ENCODE results near the gene PRKCZ.

The PRKCZ gene

DNA sequence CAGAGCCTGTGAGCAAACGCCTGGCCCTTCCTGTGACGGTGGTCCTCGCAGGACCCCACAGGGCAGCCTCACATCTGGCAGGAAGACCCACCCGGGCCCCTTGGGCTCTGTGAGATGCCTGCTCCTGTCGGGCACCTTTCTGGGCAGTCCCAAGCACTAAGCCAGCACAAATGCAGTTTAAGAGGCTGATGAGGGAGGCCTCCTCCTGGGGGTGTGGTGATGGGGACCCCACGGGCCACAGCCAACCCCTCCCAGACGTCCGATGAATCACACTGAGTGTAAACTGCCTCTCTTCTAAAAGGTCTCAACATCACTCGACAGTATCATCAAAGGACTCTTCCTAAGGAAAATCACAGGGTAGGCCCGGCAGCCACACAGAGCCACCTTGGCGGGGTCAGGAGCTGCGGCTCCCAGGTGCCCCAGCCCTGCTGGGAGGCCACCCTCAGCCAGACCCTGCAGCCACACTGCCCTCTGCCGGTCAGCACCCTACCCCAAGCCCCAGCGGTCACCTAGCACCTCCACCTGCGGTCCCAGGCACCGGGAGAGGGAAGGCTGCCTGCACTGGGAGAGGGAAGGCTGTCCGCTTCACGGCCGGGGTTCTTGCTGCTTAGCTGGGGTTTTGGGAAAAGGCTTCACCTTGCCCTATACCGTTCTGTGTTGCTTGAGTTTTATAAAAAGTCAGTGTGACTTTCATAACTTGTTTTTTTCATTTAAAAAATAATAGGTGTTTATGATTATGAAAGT is 3.9 kb upstream of the PRKCZ start:
- DNase-seq (ENCODE audit: low read depth): no peak

DNA sequence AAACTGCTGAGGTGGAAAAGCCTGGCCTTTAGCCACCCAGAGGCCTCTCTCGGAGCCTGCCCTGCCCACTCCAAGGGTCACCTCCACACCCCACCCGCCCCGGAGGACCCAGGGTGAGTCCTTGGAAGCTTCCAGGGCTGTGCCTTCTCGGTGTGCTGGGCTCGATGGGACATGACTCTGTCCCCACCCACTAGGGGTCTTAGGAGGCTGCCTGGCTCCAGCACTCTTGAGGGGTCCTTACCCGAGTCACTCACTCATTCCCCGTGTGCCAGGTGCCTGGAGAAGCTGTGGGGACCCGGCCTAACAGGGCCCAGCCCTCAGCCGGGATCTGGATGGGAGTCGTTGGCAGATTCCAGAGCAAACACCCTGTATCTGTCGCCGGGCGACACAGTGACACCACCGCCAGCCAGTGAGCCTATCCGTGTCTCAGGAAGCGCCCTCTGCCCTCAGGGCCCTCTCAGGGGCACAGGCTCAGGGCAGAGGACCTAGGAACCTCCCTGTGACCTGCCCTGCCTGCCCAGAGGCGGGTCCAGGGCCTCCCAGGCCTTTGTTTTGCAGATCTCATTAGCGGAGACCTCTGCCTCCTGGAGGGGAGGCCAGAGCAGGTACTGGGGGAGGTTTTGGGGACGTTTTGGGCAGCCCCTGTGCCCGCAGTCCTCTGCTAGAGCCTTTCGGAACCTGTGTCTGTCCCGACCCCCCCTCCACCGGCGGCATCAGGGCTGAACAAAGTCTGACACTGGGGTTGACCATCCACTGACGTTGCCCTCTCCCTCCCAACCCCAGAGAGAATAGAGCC is 3.1 kb upstream of the PRKCZ start:
- DNase-seq (ENCODE audit: low read depth): no peak

DNA sequence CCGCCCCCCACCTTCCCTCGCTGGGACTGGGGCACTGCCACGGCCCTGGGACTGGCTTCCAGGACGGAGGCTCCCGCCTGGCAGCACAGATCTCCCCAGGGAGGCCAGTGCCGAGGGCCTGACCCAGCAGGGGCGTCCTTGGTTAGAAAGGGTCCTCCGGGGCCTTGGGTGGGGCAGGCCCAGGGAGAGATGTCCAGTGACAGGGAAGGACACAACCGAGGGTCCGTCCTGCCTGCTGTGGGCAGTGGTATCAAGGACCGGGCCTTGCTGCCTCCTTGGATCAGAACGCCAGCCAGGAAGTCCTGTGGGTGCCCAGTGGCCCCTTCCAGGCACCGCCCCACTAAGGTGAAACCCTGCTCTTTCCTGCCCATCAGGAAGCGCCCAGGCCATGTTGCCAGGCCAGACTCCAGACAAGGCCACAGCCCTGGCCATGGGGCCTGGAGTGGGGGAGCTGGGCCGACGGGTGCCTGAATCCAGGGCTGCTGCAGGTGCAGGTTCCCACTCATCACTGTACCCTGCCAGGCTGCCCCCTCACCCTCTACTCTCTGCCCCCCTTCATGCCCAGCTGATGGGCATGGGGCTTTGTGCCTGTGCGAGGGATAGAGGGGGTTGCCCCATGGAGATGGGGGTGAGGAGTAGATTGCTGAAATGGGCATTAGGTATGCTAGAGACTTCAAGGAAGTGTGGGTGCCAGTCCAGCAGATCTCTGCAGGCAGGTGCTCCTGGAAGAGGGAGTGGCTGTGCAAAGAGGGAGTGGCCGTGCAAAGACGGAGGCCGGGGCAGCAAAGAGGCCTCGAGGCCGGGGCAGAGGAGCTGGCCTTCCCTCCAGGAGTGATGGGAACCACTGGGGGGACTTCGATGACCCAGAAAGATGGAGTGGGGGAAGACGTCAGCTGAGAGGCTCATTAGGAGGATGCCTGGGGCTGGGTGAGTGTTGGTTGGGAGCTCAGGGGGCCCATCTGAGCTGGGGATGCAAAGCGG is 2.2 kb upstream of the PRKCZ start:
- no peak for DNase-seq (ENCODE audit: low read depth)

DNA sequence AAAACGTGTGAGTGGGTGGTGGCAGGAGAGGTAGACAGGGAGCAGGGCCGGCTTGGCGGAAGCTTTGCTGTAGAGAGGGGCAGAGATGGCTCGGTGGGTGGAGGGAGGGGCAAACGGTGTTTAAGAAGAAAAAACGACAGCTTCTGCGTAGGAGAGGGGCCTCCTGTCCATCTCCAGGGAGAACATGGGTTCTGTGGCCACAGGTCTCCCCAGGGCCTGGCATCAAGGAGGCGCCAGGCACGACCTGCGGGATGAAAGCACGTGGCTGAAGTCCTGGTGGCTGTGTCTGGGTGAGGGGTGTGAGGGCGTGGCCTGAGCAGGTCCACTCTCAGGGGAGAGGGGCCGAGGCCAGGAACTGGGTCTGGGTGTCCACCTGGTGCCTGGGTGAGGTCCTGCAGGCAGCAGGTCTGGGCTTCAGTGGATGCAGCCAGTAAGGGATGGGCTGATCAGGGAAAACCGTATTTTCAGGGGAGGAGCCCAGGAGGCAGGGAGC is 940 bp upstream of the PRKCZ start:
- no peak for DNase-seq (ENCODE audit: low read depth)

DNA sequence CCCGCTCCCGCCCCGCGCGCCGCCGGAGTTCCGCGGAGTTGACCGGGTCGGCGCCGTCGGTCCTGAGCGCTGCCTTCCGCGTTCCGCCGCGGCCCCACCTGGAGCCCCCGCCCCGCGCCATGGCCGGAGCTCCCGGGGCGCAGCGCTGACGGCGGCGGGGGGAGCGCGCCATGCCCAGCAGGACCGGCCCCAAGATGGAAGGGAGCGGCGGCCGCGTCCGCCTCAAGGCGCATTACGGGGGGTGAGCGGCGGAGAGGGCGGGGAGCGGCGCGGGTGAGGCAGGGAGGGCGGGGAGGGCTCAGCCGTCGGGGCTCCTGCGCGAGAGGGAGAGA is 216 bp downstream of the PRKCZ start:
- DNase-seq (ENCODE audit: low read depth): no peak

DNA sequence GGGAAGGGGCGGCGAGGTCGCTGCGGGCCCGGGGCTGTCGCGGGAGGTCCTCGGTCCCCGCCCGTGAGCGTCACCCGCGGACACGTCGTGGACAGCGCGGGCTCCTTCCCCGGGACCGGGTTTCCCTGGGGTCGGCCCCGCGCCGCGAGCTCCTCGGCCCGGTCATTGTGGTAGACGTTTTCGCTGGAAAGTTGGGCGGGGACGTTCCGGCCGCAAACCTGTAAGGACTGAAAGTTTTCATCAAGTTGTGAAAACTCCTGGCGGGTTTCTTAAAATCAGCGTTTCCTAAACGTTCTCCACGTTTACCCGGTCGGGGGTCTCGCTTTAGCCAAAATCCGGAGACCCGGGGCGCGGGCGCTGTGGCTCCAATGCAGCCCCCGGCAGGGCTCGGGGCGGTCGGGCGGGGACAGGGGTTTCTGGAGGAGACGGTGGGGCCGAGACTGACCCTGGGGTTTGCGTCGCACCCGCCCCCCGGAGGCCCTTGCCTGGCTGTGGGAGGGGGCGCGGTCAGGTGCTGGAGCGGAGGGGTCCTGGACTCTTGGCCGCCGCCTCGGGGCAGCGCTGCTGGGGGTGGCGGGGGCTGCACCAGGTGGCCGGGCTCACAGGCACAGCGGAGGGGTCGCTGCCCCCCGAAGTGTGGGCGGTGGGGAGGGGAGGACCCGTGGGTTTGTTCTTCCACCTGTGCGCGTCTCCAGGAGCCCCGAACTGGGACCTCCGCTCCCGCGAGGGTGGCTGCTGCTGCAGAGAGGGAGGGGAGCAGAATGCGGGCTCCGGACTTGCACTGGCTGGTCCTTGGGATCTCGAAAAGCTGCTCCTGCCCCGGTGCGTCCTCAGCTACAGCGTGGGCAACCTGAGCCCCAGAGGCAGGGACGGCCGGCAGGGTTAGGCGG is 827 bp downstream of the PRKCZ start:
- no peak for DNase-seq (ENCODE audit: low read depth)

DNA sequence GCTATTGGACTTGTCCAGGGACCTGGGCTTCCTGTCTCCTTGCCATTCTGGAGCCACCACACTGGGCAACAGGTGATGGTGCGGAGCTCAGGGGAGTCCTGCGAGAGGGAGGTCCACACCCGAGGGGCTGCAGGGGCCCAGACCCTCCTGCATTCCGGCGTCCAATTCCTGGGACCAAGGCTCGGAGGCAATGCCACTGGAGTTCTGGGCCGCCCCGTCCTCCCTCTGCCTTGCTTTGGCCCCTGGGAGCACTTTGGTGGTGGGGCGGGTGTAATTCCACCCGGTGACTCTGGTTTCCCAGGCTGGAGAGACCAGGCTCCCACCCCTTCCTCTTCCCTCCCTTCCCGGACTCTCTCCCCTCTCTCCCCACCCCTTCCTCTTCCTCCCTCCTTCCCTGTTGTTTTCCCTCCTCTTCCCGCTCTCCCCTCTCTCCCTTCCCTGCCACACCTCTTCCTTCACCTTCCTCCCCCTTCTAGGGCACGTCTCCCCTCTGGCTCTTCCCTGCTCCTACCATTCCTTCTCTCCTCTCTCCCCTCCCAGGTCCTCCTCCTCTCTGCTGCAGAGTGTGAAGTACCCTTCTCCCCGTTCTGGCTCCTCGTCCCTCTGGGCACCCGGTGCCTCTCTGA is 2.0 kb downstream of the PRKCZ start:
- no peak for DNase-seq (ENCODE audit: low read depth)

DNA sequence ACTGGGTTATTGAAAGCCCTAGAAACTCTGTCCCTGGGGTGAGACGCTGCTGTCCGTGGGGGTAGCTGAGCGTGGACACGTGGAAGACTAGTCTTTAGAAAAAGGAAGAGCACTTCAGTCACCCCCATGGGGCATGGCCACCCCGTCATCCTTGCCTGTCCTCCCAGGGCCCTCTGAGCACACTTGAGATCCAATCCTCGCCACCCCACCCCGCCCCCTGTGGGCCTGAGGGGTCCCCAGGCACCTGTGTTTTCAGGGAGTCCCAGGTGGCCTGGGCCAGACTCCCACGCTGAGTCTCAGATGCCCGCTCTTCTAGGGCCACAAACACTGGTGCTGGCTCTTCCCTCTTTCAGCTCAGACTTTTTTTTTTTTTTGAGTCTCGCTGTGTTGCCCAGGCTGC is 2.5 kb downstream of the PRKCZ start:
- DNase-seq (ENCODE audit: low read depth): no peak

DNA sequence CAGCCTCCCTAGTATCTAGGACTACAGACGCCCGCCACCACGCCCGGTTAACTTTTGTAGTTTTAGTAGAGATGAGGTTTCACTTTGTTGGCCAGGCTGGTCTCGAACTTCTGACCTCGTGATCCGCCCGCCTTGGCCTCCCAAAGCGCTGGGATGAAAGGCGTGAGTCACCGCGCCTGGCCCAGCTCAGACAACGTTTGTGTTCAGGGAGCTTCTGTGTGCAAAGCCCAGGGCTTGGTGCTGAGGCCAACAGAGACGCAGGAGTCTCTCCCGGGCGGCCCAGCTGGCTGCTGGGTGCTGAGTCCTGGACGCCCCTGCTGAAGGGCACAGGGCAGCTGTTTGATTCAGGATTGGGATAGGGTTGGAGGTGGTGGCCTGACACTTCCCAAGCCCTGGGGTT is 3.0 kb downstream of the PRKCZ start:
- no peak for DNase-seq (ENCODE audit: low read depth)

DNA sequence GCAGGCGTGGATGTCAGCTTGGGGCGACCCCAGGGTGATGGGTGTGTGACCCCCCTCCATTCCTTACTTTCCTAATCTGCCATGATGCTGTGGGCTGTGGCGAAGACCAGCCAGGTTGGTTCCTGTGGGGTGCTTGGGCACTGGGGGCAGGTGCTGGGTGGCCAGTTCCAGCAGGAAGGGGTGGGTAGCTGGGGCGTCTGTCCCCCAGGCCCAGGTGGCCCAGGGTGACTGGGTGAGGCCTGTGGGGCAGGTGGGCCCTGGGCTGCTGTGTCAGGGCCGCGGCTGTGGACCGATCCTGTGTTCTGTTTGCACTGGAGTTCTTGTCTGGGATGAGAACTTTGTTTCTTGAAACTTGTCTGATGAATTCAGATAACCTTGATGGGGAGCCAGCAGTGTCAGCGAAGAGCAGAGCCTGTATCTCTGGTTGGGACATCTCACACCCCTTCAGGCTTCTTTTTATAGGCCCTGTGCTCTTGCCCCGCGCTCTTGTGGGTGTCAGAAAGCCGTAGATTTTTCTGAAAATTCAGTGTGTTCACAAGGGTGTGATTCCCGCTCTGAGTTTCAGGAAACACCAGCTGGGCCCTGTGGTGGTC is 3.7 kb downstream of the PRKCZ start:
- no peak for DNase-seq (ENCODE audit: low read depth)

DNA sequence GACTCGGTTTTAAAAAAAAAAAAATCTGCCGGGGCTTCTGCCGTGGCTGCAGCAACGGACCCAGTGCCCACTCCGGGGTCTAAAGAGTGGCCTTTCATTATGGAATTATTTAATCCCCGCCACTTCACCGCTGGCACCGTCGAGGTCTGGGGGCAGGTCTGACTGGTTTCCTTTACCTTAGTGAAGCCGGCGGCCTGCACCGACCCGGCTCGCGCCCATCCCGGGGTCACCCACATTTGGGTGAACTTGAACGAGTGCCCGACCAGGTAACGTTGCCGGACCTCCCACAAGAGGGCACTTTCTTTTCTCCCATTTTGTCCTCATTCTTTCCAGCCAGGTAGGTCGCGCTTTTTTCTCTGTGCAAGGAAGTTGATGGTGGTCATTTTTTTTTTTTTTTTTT is 4.3 kb downstream of the PRKCZ start:
- no peak for DNase-seq (ENCODE audit: low read depth)

DNA sequence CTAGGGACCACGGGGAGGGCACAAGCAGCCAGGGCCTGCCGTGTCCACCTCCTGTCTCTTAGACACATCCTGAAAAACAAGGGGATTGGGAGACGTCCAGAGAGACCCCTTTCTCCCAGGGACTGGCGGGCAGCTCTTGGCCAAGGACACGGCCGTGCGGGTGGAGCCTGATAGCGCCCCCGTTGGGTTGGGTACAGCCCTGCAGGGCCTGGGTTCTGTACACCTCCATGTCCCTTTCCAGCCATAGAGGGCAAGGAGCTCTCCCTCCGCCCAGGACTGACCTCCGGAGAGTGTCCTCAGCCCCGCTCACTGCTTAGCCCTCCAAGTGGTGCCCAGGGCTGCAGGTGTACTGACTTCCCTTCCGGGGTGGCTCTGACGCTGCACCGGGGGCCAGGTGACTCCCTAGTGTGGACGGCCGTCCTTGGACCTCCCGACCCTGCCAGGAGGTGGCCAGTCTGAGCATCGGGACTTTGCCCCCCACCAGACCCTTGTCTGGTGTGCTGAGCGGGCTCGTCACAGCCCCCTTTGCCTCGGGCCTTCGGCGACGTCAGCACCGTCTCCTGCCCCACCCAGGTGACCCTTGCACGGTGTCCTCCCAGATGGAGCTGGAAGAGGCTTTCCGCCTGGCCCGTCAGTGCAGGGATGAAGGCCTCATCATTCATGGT is 5.8 kb downstream of the PRKCZ start:
- no peak for DNase-seq (ENCODE audit: low read depth)

DNA sequence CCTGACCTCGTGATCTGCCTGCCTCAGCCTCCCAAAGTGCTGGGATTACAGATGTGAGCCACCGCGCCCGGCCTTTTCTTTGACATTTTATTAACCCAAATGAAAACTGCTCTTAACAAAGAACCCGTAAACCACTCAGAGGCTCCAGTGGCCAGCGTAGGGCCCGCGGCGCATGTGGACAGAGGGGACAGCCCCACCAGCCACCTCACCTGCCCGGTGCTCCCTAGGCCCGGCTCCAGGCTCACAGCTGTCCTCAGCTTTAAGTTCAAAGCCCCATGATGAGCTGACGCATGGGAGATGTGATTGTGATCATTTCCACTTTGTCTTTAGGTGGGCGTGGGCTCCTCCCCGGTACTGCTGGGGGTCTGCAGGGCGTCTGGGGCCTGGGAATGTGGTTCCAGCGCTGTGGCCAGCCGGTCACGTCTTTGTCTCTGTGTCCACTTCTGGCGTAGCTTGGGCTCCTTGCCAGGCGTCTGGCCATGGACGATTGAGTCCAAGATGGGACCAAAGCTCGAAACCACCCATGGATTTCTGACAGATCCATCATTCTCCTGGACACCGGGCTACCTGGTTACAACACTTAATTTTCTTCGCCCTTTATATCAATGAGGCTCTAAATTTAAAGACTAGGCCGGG is 6.9 kb downstream of the PRKCZ start:
- DNase-seq (ENCODE audit: low read depth): no peak

DNA sequence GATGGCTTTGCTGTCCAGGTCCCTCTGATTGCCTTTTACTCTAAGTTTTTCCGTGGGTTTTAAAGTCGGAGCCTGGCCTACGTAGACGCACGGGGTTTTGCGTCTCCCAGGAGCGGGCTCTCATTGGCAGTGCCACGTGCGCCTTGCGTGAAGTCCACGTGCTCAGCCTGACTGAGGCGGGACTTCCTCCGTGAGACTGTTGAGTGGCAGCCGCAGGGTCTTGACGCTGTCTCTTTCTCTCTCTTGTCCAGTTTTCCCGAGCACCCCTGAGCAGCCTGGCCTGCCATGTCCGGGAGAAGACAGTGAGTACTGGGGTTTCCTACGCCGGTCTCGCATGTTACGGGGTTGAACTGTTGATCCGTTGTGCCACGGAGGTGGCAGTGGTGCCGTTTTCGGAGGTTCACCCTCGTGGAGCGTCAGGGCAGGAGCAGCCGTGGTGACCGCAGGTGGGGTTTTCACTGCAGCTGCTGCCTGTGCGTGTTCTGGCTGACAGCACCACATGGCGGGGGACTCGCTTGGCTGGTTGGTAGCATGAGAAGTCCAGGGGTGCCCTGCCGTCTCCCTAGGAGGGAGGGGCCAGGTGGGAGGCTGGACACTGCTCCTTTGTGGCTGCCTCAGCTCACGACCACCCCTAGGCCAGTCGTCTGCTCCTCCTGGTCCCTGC is 9.2 kb downstream of the PRKCZ start:
- no peak for DNase-seq (ENCODE audit: low read depth)

DNA sequence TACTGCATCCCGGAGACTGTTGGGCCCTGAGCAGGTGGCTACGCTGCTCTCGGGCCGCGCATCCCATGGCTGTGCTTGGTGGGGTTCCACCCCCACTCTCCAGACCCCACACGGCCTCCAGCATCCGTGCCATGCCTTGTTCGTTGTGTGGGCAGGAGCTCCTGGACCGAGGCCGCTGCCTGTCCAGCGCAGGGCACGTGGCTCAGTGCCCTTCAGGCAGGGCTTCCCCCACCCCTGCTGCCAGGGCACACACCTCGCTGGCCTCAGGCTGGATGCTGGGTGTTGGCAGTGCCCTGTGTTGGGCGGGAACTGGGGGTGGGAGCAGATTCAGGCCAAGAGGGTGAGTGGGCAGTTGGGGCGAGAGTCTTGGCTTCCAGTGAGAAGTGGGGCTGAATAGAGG is 9.9 kb downstream of the PRKCZ start:
- DNase-seq (ENCODE audit: low read depth): no peak

DNA sequence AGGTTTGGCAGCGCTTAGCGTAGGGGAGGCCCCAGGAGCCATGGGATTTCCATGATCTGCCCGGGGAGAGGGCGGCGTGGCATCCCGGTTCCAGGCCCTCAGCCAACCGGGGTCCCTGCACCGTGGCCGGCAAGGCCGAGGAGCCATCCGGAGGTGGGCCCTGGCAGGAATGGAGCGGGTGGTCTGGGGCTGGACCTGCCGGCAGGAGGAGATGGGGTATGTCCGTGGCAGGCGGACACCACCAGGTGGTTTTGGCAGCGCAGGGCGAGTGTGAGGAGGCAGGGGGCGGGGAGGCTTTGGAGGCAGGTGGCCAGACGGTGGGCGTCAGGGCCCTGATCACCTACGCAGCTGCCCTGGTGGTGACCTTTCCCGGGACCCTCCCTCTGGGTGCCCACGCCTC is 10.3 kb downstream of the PRKCZ start:
- DNase-seq (ENCODE audit: low read depth): no peak

DNA sequence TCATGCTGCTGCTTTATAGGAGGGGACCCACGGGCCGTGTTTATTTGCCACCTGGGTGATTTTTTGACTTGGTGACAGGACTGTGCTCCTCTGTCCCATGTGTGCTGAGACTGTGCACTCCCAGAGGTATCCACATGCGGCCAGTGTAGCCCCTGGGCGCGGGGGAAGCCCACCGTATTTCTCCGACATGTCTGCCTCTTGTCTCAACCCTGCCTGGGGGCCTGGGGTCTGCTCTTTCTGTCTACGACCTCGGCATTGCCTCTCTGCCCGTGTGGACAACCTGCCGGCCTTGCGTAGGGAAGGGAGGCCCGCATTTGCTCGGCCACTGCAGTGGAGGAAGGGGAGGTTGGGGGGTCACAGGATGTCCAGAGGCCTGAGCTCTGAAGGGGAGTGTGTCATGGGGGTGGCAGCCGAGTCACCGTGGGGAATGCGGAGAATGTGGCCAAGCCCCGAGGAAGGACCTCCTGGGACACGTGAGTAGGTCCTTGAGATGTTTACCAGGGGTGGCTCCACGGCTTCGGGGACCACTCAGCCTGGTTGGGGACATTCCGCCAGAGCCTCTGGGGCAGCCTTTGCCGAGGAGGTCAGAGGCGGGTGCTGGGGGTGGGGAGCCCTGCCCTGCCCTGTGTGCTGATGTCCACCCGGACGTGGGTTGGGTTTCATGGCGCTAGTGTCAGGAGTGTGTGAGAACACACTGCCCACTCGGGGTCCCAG is 11.0 kb downstream of the PRKCZ start:
- DNase-seq (ENCODE audit: low read depth): no peak

DNA sequence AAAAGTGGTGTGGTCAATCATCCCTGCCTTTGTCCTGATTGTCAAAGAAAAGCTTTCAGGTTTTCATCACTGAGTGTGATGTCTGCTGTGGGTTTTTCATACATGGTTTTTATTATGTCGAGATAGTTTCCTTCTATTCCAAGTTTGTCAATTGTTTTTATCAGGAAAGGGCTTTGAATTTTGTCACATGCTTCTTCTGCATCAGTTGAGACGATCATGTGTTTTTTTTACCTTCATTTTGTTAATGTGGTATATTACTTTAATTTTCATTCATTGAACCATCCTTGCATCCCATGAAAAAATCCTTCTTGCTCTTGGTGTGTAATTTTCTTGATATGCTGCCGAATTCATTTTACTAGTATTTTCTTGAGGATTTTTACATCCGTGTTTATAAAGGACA is 15.5 kb downstream of the PRKCZ start:
- no peak for DNase-seq (ENCODE audit: low read depth)
